Measurements from ENCODE around the gene RPL41. TPM values are rescaled to one million over a fixed set of nuclear protein-coding genes. Genes with fewer than 3 reads are reported as not detected.
"Not testable (repeated sequence)": the region's sequence is repeated elsewhere in the genome, so short reads cannot be mapped to it uniquely, and the experiment has no call there.

The RPL41 gene
- total and polyA plus RNA-seq, 4 donors = 979 to 2,155 (median 1,482) TPM

DNA sequence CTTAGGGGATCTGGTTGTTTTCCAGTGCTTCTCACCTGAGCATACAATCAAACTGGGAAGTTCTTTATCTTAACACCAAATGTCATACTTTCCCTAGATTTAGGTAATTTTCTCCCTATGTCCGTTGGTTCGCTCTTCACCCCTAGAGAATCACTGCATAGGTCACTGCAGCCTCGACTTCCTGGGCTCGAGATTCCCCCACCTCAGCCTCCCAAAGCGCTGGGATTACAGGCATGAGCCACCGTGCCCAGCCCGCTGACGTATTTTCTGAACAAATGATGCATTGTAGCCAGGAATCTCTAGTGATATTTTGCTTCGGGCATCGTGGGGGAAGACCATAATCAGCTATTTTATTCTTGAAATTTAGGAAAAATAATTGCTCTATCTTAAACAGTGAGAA lies 1.1 kb upstream of the RPL41 start:
- no peak for TF ChIP-seq GABPA (IDR thresholded peaks at IDR 0.05 in 1 of 2, conservative IDR thresholded peaks at IDR 0.05 in 1 of 2)
- WGBS = 49% methylated on average over 10 of the region's 10 CpGs
- peak overlapping the region in 2 of 3 donors; percentile 49 to 97 for H3K4me3 ChIP-seq (ENCODE audit: low read depth in 1 of 3, low read length in 3 of 3)

DNA sequence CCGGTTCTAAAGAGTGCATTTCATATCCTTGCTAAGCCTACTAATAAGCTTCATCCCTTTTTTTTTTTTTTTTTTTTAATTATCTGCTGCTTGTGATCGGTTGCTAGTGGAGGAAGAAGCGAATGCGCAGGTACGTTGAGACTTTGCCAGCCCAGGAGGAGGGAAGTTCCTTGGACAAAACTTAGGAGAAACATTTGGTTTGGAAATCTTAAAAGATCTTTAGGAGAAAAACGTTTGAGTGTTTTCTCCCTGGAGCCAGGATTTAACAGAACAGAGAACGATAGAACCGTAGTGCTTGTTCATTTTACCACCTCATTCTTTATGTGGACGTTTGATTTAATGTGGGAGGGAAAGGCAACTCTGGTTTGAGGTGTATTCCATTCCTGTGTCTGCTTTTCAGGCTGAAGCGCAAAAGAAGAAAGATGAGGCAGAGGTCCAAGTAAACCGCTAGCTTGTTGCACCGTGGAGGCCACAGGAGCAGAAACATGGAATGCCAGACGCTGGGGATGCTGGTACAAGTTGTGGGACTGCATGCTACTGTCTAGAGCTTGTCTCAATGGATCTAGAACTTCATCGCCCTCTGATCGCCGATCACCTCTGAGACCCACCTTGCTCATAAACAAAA lies 761 bp downstream of the RPL41 start:
- Histone ChIP-seq H3K9ac (ENCODE audit: low read depth in 1 of 2, low read length in 2 of 2) (peak overlapping the region; percentile 69 to 98), H3K4me3 (ENCODE audit: low read depth in 1 of 3, low read length in 3 of 3) (peak overlapping the region; percentile 49 to 97 (median 95)), H3K27ac (ENCODE audit: low read depth in 1 of 2, low read length in 2 of 2) (peak overlapping the region; percentile 93 to 96), H3K4me1 (ENCODE audit: control insufficient read depth in 4 of 4, insufficient read depth in 4 of 4, low read length in 3 of 4) (peaks cover 29 to 47% (median 37%) of the 10 kb centered on the region in 4 donors), H3K36me3 (ENCODE audit: control insufficient read depth in 4 of 4, insufficient read depth in 3 of 4, low read depth in 1 of 4, low read length in 3 of 4) (peaks cover 0 to 13% (median 6%) of the 10 kb centered on the region in 4 donors)
- 3% methylated on average over 12 of the region's 16 CpGs for WGBS
- DNase-seq (ENCODE audit: low spot score); H3K9me3 ChIP-seq (ENCODE audit: control insufficient read depth in 4 of 4, low read length in 3 of 4); H3K27me3 ChIP-seq (ENCODE audit: control insufficient read depth in 4 of 4, insufficient read depth in 4 of 4, low read length in 3 of 4): not testable (repeated sequence)

More for the DNA sequence above, 1.1 kb upstream of the RPL41 start:
- no peak for DNase-seq (ENCODE audit: low spot score)
- H3K9me3 ChIP-seq (ENCODE audit: control insufficient read depth in 4 of 4, low read length in 3 of 4) = no peaks in the 10 kb centered on the region
- peak overlapping the region; percentile 93 to 96 for H3K27ac ChIP-seq (ENCODE audit: low read depth in 1 of 2, low read length in 2 of 2)
- peaks cover 6 to 30% (median 23%) of the 10 kb centered on the region in 4 donors for H3K36me3 ChIP-seq (ENCODE audit: control insufficient read depth in 4 of 4, insufficient read depth in 3 of 4, low read depth in 1 of 4, low read length in 3 of 4)
- peak overlapping the region; percentile 69 to 98 for H3K9ac ChIP-seq (ENCODE audit: low read depth in 1 of 2, low read length in 2 of 2)
- no peaks in the 10 kb centered on the region for H3K27me3 ChIP-seq (ENCODE audit: control insufficient read depth in 4 of 4, insufficient read depth in 4 of 4, low read length in 3 of 4)
- peaks cover 13 to 28% (median 19%) of the 10 kb centered on the region in 4 donors for H3K4me1 ChIP-seq (ENCODE audit: control insufficient read depth in 4 of 4, insufficient read depth in 4 of 4, low read length in 3 of 4)

GRCh38 chr12:56117778-56118687 lies 1.6 kb downstream of the RPL41 start, which contains the start of gene ZC3H10:
Gene ZC3H10 (plus strand): TSS chr12:56118266. CDS start chr12:56120563, 2,297 bp downstream.
- Histone ChIP-seq H3K27ac (ENCODE audit: low read depth in 1 of 2, low read length in 2 of 2) (peak within 1 kb of the TSS; percentile 93 to 96), H3K9me3 (ENCODE audit: control insufficient read depth in 4 of 4, low read length in 3 of 4) (no peaks in the 10 kb centered on the region), H3K4me1 (ENCODE audit: control insufficient read depth in 4 of 4, insufficient read depth in 4 of 4, low read length in 3 of 4) (peaks cover 33 to 56% (median 45%) of the 10 kb centered on the region in 4 donors), H3K4me3 (ENCODE audit: low read depth in 1 of 3, low read length in 3 of 3) (peak within 1 kb of the TSS; percentile 74 to 97 (median 95)), H3K36me3 (ENCODE audit: control insufficient read depth in 4 of 4, insufficient read depth in 3 of 4, low read depth in 1 of 4, low read length in 3 of 4) (peaks cover 0 to 6% (median 2%) of the 10 kb centered on the region in 4 donors), H3K9ac (ENCODE audit: low read depth in 1 of 2, low read length in 2 of 2) (peak within 1 kb of the TSS; percentile 69 to 98), H3K27me3 (ENCODE audit: control insufficient read depth in 4 of 4, insufficient read depth in 4 of 4, low read length in 3 of 4) (no peaks in the 10 kb centered on the region)
- TF ChIP-seq, protein P1, sequence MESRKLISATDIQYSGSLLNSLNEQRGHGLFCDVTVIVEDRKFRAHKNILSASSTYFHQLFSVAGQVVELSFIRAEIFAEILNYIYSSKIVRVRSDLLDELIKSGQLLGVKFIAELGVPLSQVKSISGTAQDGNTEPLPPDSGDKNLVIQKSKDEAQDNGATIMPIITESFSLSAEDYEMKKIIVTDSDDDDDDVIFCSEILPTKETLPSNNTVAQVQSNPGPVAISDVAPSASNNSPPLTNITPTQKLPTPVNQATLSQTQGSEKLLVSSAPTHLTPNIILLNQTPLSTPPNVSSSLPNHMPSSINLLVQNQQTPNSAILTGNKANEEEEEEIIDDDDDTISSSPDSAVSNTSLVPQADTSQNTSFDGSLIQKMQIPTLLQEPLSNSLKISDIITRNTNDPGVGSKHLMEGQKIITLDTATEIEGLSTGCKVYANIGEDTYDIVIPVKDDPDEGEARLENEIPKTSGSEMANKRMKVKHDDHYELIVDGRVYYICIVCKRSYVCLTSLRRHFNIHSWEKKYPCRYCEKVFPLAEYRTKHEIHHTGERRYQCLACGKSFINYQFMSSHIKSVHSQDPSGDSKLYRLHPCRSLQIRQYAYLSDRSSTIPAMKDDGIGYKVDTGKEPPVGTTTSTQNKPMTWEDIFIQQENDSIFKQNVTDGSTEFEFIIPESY (IDR thresholded peaks at IDR 0.05) = peak; percentile 74
- TF ChIP-seq, protein P2, sequence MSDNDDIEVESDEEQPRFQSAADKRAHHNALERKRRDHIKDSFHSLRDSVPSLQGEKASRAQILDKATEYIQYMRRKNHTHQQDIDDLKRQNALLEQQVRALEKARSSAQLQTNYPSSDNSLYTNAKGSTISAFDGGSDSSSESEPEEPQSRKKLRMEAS (IDR thresholded peaks at IDR 0.05) = peak; percentile 97
- TF ChIP-seq FOXA2 (IDR thresholded peaks at IDR 0.05) = no peak
- TF ChIP-seq, protein P3, sequence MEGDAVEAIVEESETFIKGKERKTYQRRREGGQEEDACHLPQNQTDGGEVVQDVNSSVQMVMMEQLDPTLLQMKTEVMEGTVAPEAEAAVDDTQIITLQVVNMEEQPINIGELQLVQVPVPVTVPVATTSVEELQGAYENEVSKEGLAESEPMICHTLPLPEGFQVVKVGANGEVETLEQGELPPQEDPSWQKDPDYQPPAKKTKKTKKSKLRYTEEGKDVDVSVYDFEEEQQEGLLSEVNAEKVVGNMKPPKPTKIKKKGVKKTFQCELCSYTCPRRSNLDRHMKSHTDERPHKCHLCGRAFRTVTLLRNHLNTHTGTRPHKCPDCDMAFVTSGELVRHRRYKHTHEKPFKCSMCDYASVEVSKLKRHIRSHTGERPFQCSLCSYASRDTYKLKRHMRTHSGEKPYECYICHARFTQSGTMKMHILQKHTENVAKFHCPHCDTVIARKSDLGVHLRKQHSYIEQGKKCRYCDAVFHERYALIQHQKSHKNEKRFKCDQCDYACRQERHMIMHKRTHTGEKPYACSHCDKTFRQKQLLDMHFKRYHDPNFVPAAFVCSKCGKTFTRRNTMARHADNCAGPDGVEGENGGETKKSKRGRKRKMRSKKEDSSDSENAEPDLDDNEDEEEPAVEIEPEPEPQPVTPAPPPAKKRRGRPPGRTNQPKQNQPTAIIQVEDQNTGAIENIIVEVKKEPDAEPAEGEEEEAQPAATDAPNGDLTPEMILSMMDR (IDR thresholded peaks at IDR 0.05; ENCODE audit: low read depth, low read length, missing input control) = peak; percentile 34
- TF ChIP-seq HNF4A (conservative IDR thresholded peaks at IDR 0.05) = peak; percentile 8 to 9
- peak; percentile 62 to 65 for TF ChIP-seq RAD21 (IDR thresholded peaks at IDR 0.05)
- peak; percentile 88 to 98 for TF ChIP-seq GABPA (IDR thresholded peaks at IDR 0.05 in 1 of 2, conservative IDR thresholded peaks at IDR 0.05 in 1 of 2)
- TF ChIP-seq FOXA1 (IDR thresholded peaks at IDR 0.05) = no peak
- peak; percentile 36 for TF ChIP-seq NR2F2 (IDR thresholded peaks at IDR 0.05)
- TF ChIP-seq RXRA (IDR thresholded peaks at IDR 0.05) = peak; percentile 66 to 71
- TF ChIP-seq REST (IDR thresholded peaks at IDR 0.05) = peak; percentile 78
- TF ChIP-seq, protein P4, sequence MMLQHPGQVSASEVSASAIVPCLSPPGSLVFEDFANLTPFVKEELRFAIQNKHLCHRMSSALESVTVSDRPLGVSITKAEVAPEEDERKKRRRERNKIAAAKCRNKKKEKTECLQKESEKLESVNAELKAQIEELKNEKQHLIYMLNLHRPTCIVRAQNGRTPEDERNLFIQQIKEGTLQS (IDR thresholded peaks at IDR 0.05) = peak; percentile 44
- peak; percentile 41 to 69 for TF ChIP-seq JUND (IDR thresholded peaks at IDR 0.05)
- TF ChIP-seq EGR1 (IDR thresholded peaks at IDR 0.05; ENCODE audit: low read depth in 2 of 2) = peak; percentile 71 to 96
- TF ChIP-seq HNF4G (IDR thresholded peaks at IDR 0.05) = no peak
- TF ChIP-seq SP1 (IDR thresholded peaks at IDR 0.05) = peak; percentile 79
- peak; percentile 18 for TF ChIP-seq TAF1 (conservative IDR thresholded peaks at IDR 0.05)
- peak; percentile 90 for TF ChIP-seq YY1 (IDR thresholded peaks at IDR 0.05)
- DNase-seq (ENCODE audit: low spot score) = peak; percentile 93
- WGBS = under 1% methylated on average over 61 of the region's 61 CpGs

Measured in liver (tissue), 9 donors.